HCT116 (cell line): Measurements from ENCODE around the gene GLDC. TPM values are rescaled to one million over a fixed set of nuclear protein-coding genes. Genes with fewer than 3 reads are reported as not detected.

ENCODE experiments used
- ATAC-seq: fragments of 200-7000 bp; cut with Tn5 transposase; 2 replicates; pipeline ENCODE4 v1.9.1; 2020; ENCODE audit warnings: mild to moderate bottlenecking, moderate library complexity
- BruUV-seq: library from RNA; stranded (reverse); fragments of 400-500 nt; replicated peaks from 2 replicates; lab custom pipeline; 2021; lab: Mats Ljungman, UMichigan
- CTCF ChIA-PET: fragments of 300-600 bp; sonication (Branson Sonifier 250); formaldehyde crosslinking; loops from one replicate; lab custom pipeline; 2021; ENCODE audit warnings: antibody characterized with exemption; lab: Charles Lee
- POLR2A ChIA-PET: fragments of 300-600, 350-600 bp; sonication (Branson Sonifier 250); formaldehyde crosslinking; loops from one replicate; lab custom pipeline; 2021; ENCODE audit warnings: antibody characterized with exemption; lab: Charles Lee
- RAD21 ChIA-PET, 2 experiments: fragments of 300-600 bp; sonication (Branson Sonifier 250); formaldehyde crosslinking; loops; one replicate each; lab custom pipeline; 2023; ENCODE audit warnings: low total read pairs in 2 of 2; ENCODE audit not compliant: uncharacterized antibody in 2 of 2, unreplicated experiment in 2 of 2, low non-redundant PET in 1 of 2; lab: Charles Lee
- DNase-seq: peaks from one replicate; pipeline ENCODE4 v3.0.0-alpha.2; 2010; ENCODE audit warnings: low read depth, low spot score
- H2AFZ ChIP-seq: fragments of 200-600 bp; shearing (Covaris generic), sonication (generic); 2 replicates; pipeline ENCODE4 v1.6.1; 2017; ENCODE audit warnings: low read depth, mixed run types, mixed read lengths, antibody characterized with exemption, low read length; ENCODE audit not compliant: poor library complexity, severe bottlenecking
- H3K27ac ChIP-seq: 2 replicates; pipeline ENCODE4 v1.5.1; 2012; ENCODE audit warnings: low read depth, low read length
- H3K27me3 ChIP-seq: fragments of 200-600 bp; sonication (generic); 2 replicates; pipeline ENCODE4 v1.6.1; 2016; ENCODE audit warnings: mixed run types, low read length, mixed read lengths; ENCODE audit not compliant: insufficient read depth
- H3K36me3 ChIP-seq, 2 experiments: fragments of 200-500 bp in 1 of 2; fragments of 200-600 bp in 1 of 2; sonication (Bioruptor generic) in 1 of 2; sonication (generic) in 1 of 2; 2 replicates each; pipeline versions ENCODE4 v1.5.1 to v1.6.1; 2014 to 2016; ENCODE audit warnings: low read length in 2 of 2, inconsistent platforms in 1 of 2, mixed read lengths in 1 of 2, mixed run types in 1 of 2; ENCODE audit not compliant: insufficient read depth in 2 of 2, control insufficient read depth in 1 of 2
- H3K4me1 ChIP-seq, 2 experiments: fragments of 200-600 bp in 1 of 2; sonication (generic) in 1 of 2; 2 replicates each; pipeline versions ENCODE4 v1.5.1 to v1.6.1; 2012 to 2017; ENCODE audit warnings: low read length in 2 of 2, inconsistent platforms in 1 of 2, mild to moderate bottlenecking in 1 of 2, mixed read lengths in 1 of 2, mixed run types in 1 of 2, moderate library complexity in 1 of 2; ENCODE audit not compliant: insufficient read depth in 2 of 2, control insufficient read depth in 1 of 2
- H3K4me2 ChIP-seq: fragments of 200-600 bp; sonication (generic); 2 replicates; pipeline ENCODE4 v1.6.1; 2017; ENCODE audit warnings: mixed run types, low read length, mixed read lengths
- H3K4me3 ChIP-seq, 2 experiments: fragments of 200-600 bp in 1 of 2; sonication (generic) in 1 of 2; replicated peaks in 1 of 2; 2 replicates each; pipeline ENCODE4 v1.5.1; 2011 to 2016; ENCODE audit warnings: low read length in 2 of 2, control low read depth in 1 of 2, low read depth in 1 of 2, mild to moderate bottlenecking in 1 of 2, mixed read lengths in 1 of 2, mixed run types in 1 of 2
- H3K79me2 ChIP-seq: fragments of 200-600 bp; sonication (generic); 2 replicates; pipeline ENCODE4 v1.6.1; 2017; ENCODE audit warnings: mild to moderate bottlenecking, mixed run types, low read length, moderate library complexity, mixed read lengths; ENCODE audit not compliant: insufficient read depth
- H3K9ac ChIP-seq: fragments of 200-600 bp; sonication (generic); 2 replicates; pipeline ENCODE4 v1.6.1; 2016; ENCODE audit warnings: low read length, mixed read lengths
- H3K9me2 ChIP-seq: fragments of 200-600 bp; sonication (generic), shearing (Covaris generic); 2 replicates; pipeline ENCODE4 v1.6.1; 2017; ENCODE audit warnings: mixed run types, mild to moderate bottlenecking, moderate library complexity; ENCODE audit not compliant: insufficient read depth
- H3K9me3 ChIP-seq, 2 experiments: fragments of 200-500 bp in 1 of 2; fragments of 200-600 bp in 1 of 2; sonication (Bioruptor generic) in 1 of 2; sonication (generic) in 1 of 2; 2 replicates each; pipeline ENCODE4 v1.6.1; 2014 to 2017; ENCODE audit warnings: low read length in 2 of 2, mixed read lengths in 2 of 2, inconsistent platforms in 1 of 2, low read depth in 1 of 2, mild to moderate bottlenecking in 1 of 2, mixed run types in 1 of 2, moderate library complexity in 1 of 2; ENCODE audit not compliant: control insufficient read depth in 1 of 2, insufficient read depth in 1 of 2
- H4K20me1 ChIP-seq: fragments of 200-600 bp; sonication (generic), shearing (Covaris generic); 2 replicates; pipeline ENCODE4 v1.6.1; 2017; ENCODE audit warnings: mixed run types, mild to moderate bottlenecking, moderate library complexity; ENCODE audit not compliant: insufficient read depth
- CBX3 ChIP-seq: IDR thresholded peaks from 2 replicates; pipeline ENCODE4 v1.6.1; 2012; ENCODE audit warnings: low read depth
- CTCF ChIP-seq, 3 experiments: fragments of 200-600 bp in 1 of 3; sonication (generic) in 1 of 3; IDR thresholded peaks in 2 of 3; conservative IDR thresholded peaks in 1 of 3; 2 replicates each; pipeline ENCODE4 v1.5.1; 2012 to 2017; ENCODE audit warnings: low read depth in 2 of 3, low read length in 2 of 3, antibody characterized with exemption in 1 of 3, borderline replicate concordance in 1 of 3, control low read depth in 1 of 3, mild to moderate bottlenecking in 1 of 3, mixed read lengths in 1 of 3, mixed run types in 1 of 3, moderate library complexity in 1 of 3; ENCODE audit not compliant: insufficient read depth in 1 of 3
- EGR1 ChIP-seq: IDR thresholded peaks from 2 replicates; pipeline ENCODE4 v1.6.1; 2012; ENCODE audit warnings: low read depth
- ELF1 ChIP-seq: IDR thresholded peaks from 2 replicates; pipeline ENCODE4 v1.6.1; 2012; ENCODE audit warnings: low read depth, borderline replicate concordance
- EZH2 ChIP-seq: fragments of 200-600 bp; sonication (generic); IDR thresholded peaks from 2 replicates; pipeline ENCODE4 v1.6.1; 2017; ENCODE audit warnings: antibody characterized with exemption, mixed run types
- EZH2phosphoT487 ChIP-seq: fragments of 200-600 bp; IDR thresholded peaks from 2 replicates; pipeline ENCODE4 v1.6.1; 2018; ENCODE audit warnings: antibody characterized with exemption, borderline replicate concordance
- FOSL1 ChIP-seq: IDR thresholded peaks from 2 replicates; pipeline ENCODE4 v1.6.1; 2012; ENCODE audit warnings: low read depth
- MAX ChIP-seq: IDR thresholded peaks from 2 replicates; pipeline ENCODE4 v1.6.1; 2012
- POLR2AphosphoS5 ChIP-seq: IDR thresholded peaks from 2 replicates; pipeline ENCODE4 v1.6.1; 2011; ENCODE audit warnings: mild to moderate bottlenecking, low read depth, low read length, moderate library complexity
- RAD21 ChIP-seq: IDR thresholded peaks from 2 replicates; pipeline ENCODE4 v1.6.1; 2012; ENCODE audit warnings: low read depth, mild to moderate bottlenecking
- SIN3A ChIP-seq: IDR thresholded peaks from 2 replicates; pipeline ENCODE4 v1.6.1; 2012; ENCODE audit warnings: low read depth
- YY1 ChIP-seq: IDR thresholded peaks from 2 replicates; pipeline ENCODE4 v1.6.1; 2011; ENCODE audit warnings: low read length, low read depth, moderate library complexity, mild to moderate bottlenecking; ENCODE audit not compliant: insufficient replicate concordance; ENCODE audit errors: extremely low read depth
- ZFX ChIP-seq: fragments of 450-650 bp; IDR thresholded peaks from 2 replicates; pipeline ENCODE4 v1.6.1; 2017
- ZNF274 ChIP-seq: fragments of 200-500 bp; sonication (Bioruptor generic); IDR thresholded peaks from 2 replicates; pipeline ENCODE4 v1.6.1; 2014; ENCODE audit warnings: mild to moderate bottlenecking, low read depth, low read length, inconsistent platforms
- intact Hi-C: fragments of 100-400 bp; cut with micrococcal nuclease; formaldehyde crosslinking; loops from 2 replicates; pipeline ENCODE4 v1.10.0; 2022
- total RNA-seq: library from RNA; stranded (reverse); gene quantifications from one replicate; pipeline ENCODE4 v1.2.1, GENCODE V29; 2021; ENCODE audit not compliant: unreplicated experiment

The GLDC gene
- total RNA-seq, 1 experiment from 2014 or later: 4.9 TPM

- no peak for TF ChIP-seq EZH2
- no peak for TF ChIP-seq ZFX
- no peak for TF ChIP-seq EGR1
- TF ChIP-seq FOSL1: no peak
- TF ChIP-seq RAD21: no peak
- TF ChIP-seq CBX3: no peak
- TF ChIP-seq CTCF (IDR thresholded peaks at IDR 0.05 in 2 of 3, conservative IDR thresholded peaks at IDR 0.05 in 1 of 3; ENCODE audit: borderline replicate concordance in 1 of 3, insufficient read depth in 1 of 3, low read depth in 2 of 3, low read length in 2 of 3): no peak
- no peak for TF ChIP-seq ELF1
These were observed 94.4 kb downstream of the GLDC start (continued) for GRCh38 chr9:6551136-6551535.

GRCh38 chr9:6549106-6549800, 96.3 kb downstream of the GLDC start:
- no peak for ATAC-seq
- Histone ChIP-seq H3K9ac (no peak overlapping the region), H3K9me3 (no peaks in the 10 kb centered on the region), H3K9me2 (0 out of 2 replicates have a peak, but pooled peaks cover 4% of the 10 kb centered on the region), H2AFZ (no peak overlapping the region), H3K36me3 (no peaks in the 10 kb centered on the region), H3K79me2 (no peaks in the 10 kb centered on the region), H3K4me1 (peaks cover 0 to 3% of the 10 kb centered on the region in 2 experiments; a peak in 1 of 4 replicates), H4K20me1 (no peaks in the 10 kb centered on the region), H3K4me2 (no peak overlapping the region), H3K27me3 (no peaks in the 10 kb centered on the region), H3K4me3 (no peak overlapping the region), H3K27ac (no peak overlapping the region)
- BruUV-seq: no TSS peak
- intact Hi-C loops: no loop called here
- POLR2A ChIA-PET: no interaction called here
- DNase-seq: no peak
- RAD21 ChIA-PET: no interaction called here
- TF ChIP-seq EZH2phosphoT487 (no peak), EGR1 (no peak), YY1 (no peak), ZNF274 (no peak), SIN3A (no peak), MAX (no peak), CTCF (IDR thresholded peaks at IDR 0.05 in 2 of 3, conservative IDR thresholded peaks at IDR 0.05 in 1 of 3; ENCODE audit: borderline replicate concordance in 1 of 3, insufficient read depth in 1 of 3, low read depth in 2 of 3, low read length in 2 of 3) (no peak), POLR2AphosphoS5 (no peak)
- CTCF ChIA-PET: no interaction called here
